ENCODE results near the gene SENP7.
"Not testable (repeated sequence)": the region's sequence is repeated elsewhere in the genome, so short reads cannot be mapped to it uniquely, and the experiment has no call there.

Gene SENP7

GRCh38 chr3:101512646-101513418, at the start of gene SENP7:
TSS of gene SENP7 (minus strand) at chr3:101513212. CDS start at chr3:101513130, 82 bp downstream.
- DNase-seq: peak; percentile 76 to 82

- peak; percentile 93 to 95 for DNase-seq
These were observed 48.8 kb upstream of the SENP7 start, which contains the start of gene TRMT10C for GRCh38 chr3:101561630-101562328. TSS of gene TRMT10C (plus strand) at chr3:101561868. CDS start at chr3:101564782, 2,914 bp downstream.

GRCh38 chr3:101556064-101556463, 43.1 kb upstream of the SENP7 start:
- no peak for DNase-seq

GRCh38 chr3:101553381-101553780, 40.4 kb upstream of the SENP7 start:
- not testable (repeated sequence) for DNase-seq

- DNase-seq: not testable (repeated sequence)
These were observed 38.5 kb upstream of the SENP7 start for GRCh38 chr3:101551359-101552081.

GRCh38 chr3:101549473-101549872, 36.5 kb upstream of the SENP7 start:
- DNase-seq: no peak

GRCh38 chr3:101548527-101549105, 35.6 kb upstream of the SENP7 start:
- no peak for DNase-seq

- no peak for DNase-seq
These were observed 31.3 kb upstream of the SENP7 start for GRCh38 chr3:101544161-101544850.

GRCh38 chr3:101542957-101543356, 29.9 kb upstream of the SENP7 start:
- DNase-seq: no peak

GRCh38 chr3:101536955-101537354, 23.9 kb upstream of the SENP7 start:
- DNase-seq: not testable (repeated sequence)

GRCh38 chr3:101536266-101536665, 23.3 kb upstream of the SENP7 start:
- no peak for DNase-seq

GRCh38 chr3:101535221-101535620, 22.2 kb upstream of the SENP7 start:
- DNase-seq: no peak

- no peak for DNase-seq
These were observed 20.6 kb upstream of the SENP7 start for GRCh38 chr3:101533603-101533968.

GRCh38 chr3:101532783-101533602, 20.0 kb upstream of the SENP7 start:
- no peak for DNase-seq

- peak; percentile 5 to 45 for DNase-seq
These were observed 18.6 kb upstream of the SENP7 start for GRCh38 chr3:101531473-101532086.

GRCh38 chr3:101530686-101531047, 17.7 kb upstream of the SENP7 start:
- DNase-seq: peak in 1 of 2 donors; percentile 47

- no peak for DNase-seq
These were observed 17.0 kb upstream of the SENP7 start for GRCh38 chr3:101529816-101530685.

- no peak for DNase-seq
These were observed 14.9 kb upstream of the SENP7 start for GRCh38 chr3:101527906-101528305.

- no peak for DNase-seq
These were observed 14.4 kb upstream of the SENP7 start for GRCh38 chr3:101527441-101527840.

GRCh38 chr3:101521211-101521701, 8.2 kb upstream of the SENP7 start:
- peak; percentile 69 to 87 for DNase-seq
